Measurements from ENCODE around the gene ADAMTSL1. TPM values are rescaled to one million over a fixed set of nuclear protein-coding genes. Genes with fewer than 3 reads are reported as not detected.

ADAMTSL1 gene
- total RNA-seq, 1 experiment from 2014 or later: 0.94 TPM

DNA sequence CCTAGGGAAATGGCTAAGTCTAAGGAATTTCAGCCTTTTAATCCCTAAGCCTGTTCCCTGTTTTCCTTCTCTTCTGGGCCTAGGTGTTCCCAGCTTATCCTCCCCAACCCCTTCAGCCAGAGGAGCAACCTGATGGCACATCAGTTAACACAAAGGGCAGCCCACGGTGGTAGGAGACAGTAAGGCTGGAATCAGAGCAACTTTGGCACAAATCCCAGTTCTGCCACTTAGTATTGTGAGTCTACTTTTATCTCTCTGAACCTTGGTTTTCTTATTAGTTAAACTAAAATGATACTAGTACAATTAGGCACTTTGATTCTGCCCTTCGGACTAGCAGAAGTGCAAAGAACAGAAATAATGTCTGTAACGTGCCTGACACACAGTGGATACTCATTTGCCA lies 312.2 kb downstream of the ADAMTSL1 start:
- Mint-ChIP-seq H3K4me3 (no peak overlapping the region), H3K9me3 (no peaks in the 10 kb centered on the region), H3K27me3 (ENCODE audit: low read depth) (no peaks in the 10 kb centered on the region), H3K36me3 (no peaks in the 10 kb centered on the region), H3K4me1 (no peaks in the 10 kb centered on the region), H3K27ac (no peak overlapping the region)
- no peak for TF ChIP-seq CBFB (CRISPR knock-in tag; IDR thresholded peaks at IDR 0.05; ENCODE audit: low read depth)
- TF ChIP-seq ZBTB21 (CRISPR knock-in tag; IDR thresholded peaks at IDR 0.05; ENCODE audit: borderline replicate concordance): no peak
- TF ChIP-seq, protein P1, sequence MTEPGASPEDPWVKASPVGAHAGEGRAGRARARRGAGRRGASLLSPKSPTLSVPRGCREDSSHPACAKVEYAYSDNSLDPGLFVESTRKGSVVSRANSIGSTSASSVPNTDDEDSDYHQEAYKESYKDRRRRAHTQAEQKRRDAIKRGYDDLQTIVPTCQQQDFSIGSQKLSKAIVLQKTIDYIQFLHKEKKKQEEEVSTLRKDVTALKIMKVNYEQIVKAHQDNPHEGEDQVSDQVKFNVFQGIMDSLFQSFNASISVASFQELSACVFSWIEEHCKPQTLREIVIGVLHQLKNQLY (CRISPR knock-in tag; IDR thresholded peaks at IDR 0.05): no peak
- no peak for TF ChIP-seq MXD4 (CRISPR knock-in tag; IDR thresholded peaks at IDR 0.05; ENCODE audit: borderline replicate concordance)
- TF ChIP-seq ZNF219 (CRISPR knock-in tag; IDR thresholded peaks at IDR 0.05; ENCODE audit: borderline replicate concordance): no peak
- TF ChIP-seq ZBTB43 (CRISPR knock-in tag; IDR thresholded peaks at IDR 0.05): no peak
- TF ChIP-seq EMX1 (CRISPR knock-in tag; IDR thresholded peaks at IDR 0.05): no peak
- TF ChIP-seq, protein P2, sequence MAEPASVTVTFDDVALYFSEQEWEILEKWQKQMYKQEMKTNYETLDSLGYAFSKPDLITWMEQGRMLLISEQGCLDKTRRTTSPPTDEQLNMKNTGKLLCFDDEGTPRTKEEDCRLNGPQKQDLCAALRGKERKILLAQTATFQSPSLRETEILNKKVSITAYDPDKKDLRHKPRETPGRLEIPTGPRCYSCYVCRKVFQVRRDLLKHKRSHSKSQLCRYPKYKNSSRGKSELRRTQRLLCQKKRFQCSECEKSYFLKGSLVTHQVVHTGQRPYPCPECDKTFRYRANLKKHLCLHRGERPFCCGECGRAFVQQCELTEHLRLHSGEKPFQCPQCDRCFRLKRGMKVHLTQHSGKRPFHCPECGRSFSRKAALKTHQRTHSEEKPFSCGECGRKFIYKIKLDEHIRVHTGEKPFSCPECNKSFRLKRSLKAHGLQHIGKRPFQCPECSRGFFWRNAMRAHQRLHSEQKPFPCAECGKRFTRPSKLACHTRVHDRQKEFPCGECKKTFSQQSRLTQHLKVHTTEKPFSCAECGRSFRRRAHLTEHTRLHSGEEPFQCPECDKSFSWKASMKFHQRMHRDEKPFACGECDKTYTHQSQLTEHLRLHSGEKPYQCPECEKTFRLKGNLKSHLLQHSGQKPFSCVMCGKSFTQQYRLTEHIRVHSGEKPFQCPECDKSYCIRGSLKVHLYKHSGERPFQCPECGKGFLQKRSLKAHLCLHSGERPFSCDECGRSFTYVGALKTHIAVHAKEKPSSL (CRISPR knock-in tag; conservative IDR thresholded peaks at IDR 0.05): no peak
- no peak for TF ChIP-seq ZNF263 (CRISPR knock-in tag; IDR thresholded peaks at IDR 0.05; ENCODE audit: low read depth)
- TF ChIP-seq ERG (CRISPR knock-in tag; IDR thresholded peaks at IDR 0.05): no peak
- TF ChIP-seq NFE2L1 (CRISPR knock-in tag; IDR thresholded peaks at IDR 0.05): no peak
- no peak for TF ChIP-seq GTF2I (CRISPR knock-in tag; conservative IDR thresholded peaks at IDR 0.05)
- TF ChIP-seq, protein P3, sequence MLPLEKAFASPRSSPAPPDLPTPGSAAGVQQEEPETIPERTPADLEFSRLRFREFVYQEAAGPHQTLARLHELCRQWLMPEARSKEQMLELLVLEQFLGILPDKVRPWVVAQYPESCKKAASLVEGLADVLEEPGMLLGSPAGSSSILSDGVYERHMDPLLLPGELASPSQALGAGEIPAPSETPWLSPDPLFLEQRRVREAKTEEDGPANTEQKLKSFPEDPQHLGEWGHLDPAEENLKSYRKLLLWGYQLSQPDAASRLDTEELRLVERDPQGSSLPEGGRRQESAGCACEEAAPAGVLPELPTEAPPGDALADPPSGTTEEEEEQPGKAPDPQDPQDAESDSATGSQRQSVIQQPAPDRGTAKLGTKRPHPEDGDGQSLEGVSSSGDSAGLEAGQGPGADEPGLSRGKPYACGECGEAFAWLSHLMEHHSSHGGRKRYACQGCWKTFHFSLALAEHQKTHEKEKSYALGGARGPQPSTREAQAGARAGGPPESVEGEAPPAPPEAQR (CRISPR knock-in tag; IDR thresholded peaks at IDR 0.05): no peak
- no peak for TF ChIP-seq PRRX2 (CRISPR knock-in tag; IDR thresholded peaks at IDR 0.05)
- no peak for TF ChIP-seq ZNF138 (CRISPR knock-in tag; conservative IDR thresholded peaks at IDR 0.05)
- TF ChIP-seq NR3C1 (CRISPR knock-in tag; conservative IDR thresholded peaks at IDR 0.05; ENCODE audit: low read depth): no peak
- no peak for TF ChIP-seq HMGXB4 (CRISPR knock-in tag; IDR thresholded peaks at IDR 0.05)
- no peak for TF ChIP-seq TCF7 (CRISPR knock-in tag; IDR thresholded peaks at IDR 0.05; ENCODE audit: low read depth)
- no peak for DNase-seq (ENCODE audit: low spot score)
- ChIA-PET POLR2A (no interaction called here), CTCF (no interaction called here)
- ATAC-seq: no peak
